Sigmoid colon (tissue), 7 donors: Measurements from ENCODE around the gene CHRND. TPM values are rescaled to one million over a fixed set of nuclear protein-coding genes. Genes with fewer than 3 reads are reported as not detected.

ENCODE experiments used
- DNase-seq: peaks from one replicate; pipeline ENCODE4 v3.0.0-alpha.2; 2019
- H3K27ac ChIP-seq, 4 donors: fragments of 200-600 bp; sonication (generic); one replicate each; pipeline ENCODE4 v1.5.1; 2016 to 2019; ENCODE audit warnings: mild to moderate bottlenecking in 1 of 4
- H3K27me3 ChIP-seq, 3 donors: fragments of 200-600 bp; sonication (generic); one replicate each; pipeline ENCODE4 v1.5.1; 2019; ENCODE audit warnings: mild to moderate bottlenecking in 1 of 3
- H3K36me3 ChIP-seq, 4 donors: fragments of 200-600 bp; sonication (generic); one replicate each; pipeline ENCODE4 v1.5.1; 2016 to 2019
- H3K4me1 ChIP-seq, 4 donors: fragments of 200-600 bp; sonication (generic); one replicate each; pipeline ENCODE4 v1.5.1; 2017 to 2019
- H3K4me3 ChIP-seq, 4 donors: fragments of 200-600 bp; sonication (generic); one replicate each; pipeline ENCODE4 v1.5.1; 2017 to 2019; ENCODE audit warnings: mild to moderate bottlenecking in 2 of 4, moderate library complexity in 1 of 4
- H3K9me3 ChIP-seq, 4 donors: fragments of 200-600 bp in 3 of 4; sonication (generic) in 3 of 4; one replicate each; pipeline versions ENCODE4 v1.5.1 to v1.6.1; 2013 to 2019
- CTCF ChIP-seq, 4 experiments: fragments of 450-650 bp in 3 of 4; fragments of 200-600 bp in 1 of 4; IDR thresholded peaks; one replicate each; pipeline ENCODE4 v1.5.1; 2016 to 2019; ENCODE audit warnings: antibody characterized with exemption in 4 of 4, mild to moderate bottlenecking in 3 of 4, moderate library complexity in 2 of 4
- EP300 ChIP-seq, 4 donors: sonication (generic); formaldehyde crosslinking; IDR thresholded peaks; one replicate each; pipeline ENCODE4 v1.6.1; 2017; ENCODE audit warnings: antibody characterized with exemption in 4 of 4
- POLR2A ChIP-seq, 2 donors: fragments of 450-650 bp; IDR thresholded peaks; one replicate each; pipeline ENCODE4 v1.6.1; 2016; ENCODE audit warnings: antibody characterized with exemption in 2 of 2, mild to moderate bottlenecking in 2 of 2, moderate library complexity in 2 of 2
- POLR2AphosphoS5 ChIP-seq, 4 donors: sonication (generic); formaldehyde crosslinking; IDR thresholded peaks; one replicate each; pipeline ENCODE4 v1.6.1; 2017; ENCODE audit warnings: antibody characterized with exemption in 4 of 4
- WGBS, 2 donors: extraction: QIAGEN DNeasy Blood & Tissue Kit; methylation state at CpG; one replicate each; pipeline ENCODE4 v1.1.7; 2013; 5-methylcytosine and 5-hydroxymethylcytosine counted together
- intact Hi-C: fragments of 100-400 bp; cut with DNase I; formaldehyde crosslinking; loops from one replicate; pipeline ENCODE4 v1.15.1; 2023
- polyA plus RNA-seq, 3 donors: library from polyadenylated mRNA; stranded (reverse); fragments of 200-250 nt; gene quantifications; one replicate each; pipeline ENCODE4 v1.2.3, GENCODE V29; 2013
- total RNA-seq, 4 donors: library from RNA; depleted of rRNA; stranded (reverse); fragments of >200 nt; gene quantifications; one replicate each; pipeline ENCODE4 v1.1.0, GENCODE V29; 2016
- donor health status: healthy with polysubstance abuse.
- donor health status: Bipolar disorder and iron deficiency.
- donor health status: healthy.

The CHRND gene
- total and polyA plus RNA-seq, 7 donors: not detected

GRCh38 chr2:232550354-232551249 lies 24.6 kb downstream of the CHRND start, which contains the start of the genes EIF4E2 and TIGD1:
EIF4E2 (plus strand) TSS chr2:232550689; CDS start chr2:232550725, 36 bp downstream.
TIGD1 (minus strand) TSS chr2:232550557; CDS start chr2:232549882, 675 bp downstream.
- 1% methylated on average over 81 of the region's 81 CpGs for WGBS, 2 donors
- Histone ChIP-seq H3K36me3 (peaks cover 0 to 3% (median 0%) of the 10 kb centered on the region in 4 donors), H3K9me3 (no peaks in the 10 kb centered on the region), H3K4me3 (peak within 1 kb of the TSS; percentile 66 to 96 (median 75)), H3K27me3 (no peaks in the 10 kb centered on the region), H3K4me1 (peaks cover 0 to 22% (median 18%) of the 10 kb centered on the region in 4 donors), H3K27ac (peak within 1 kb of the TSS; percentile 91 to 98 (median 94))
- intact Hi-C loops: no loop called here
- peak in 1 of 4 donors; percentile 20 for TF ChIP-seq EP300 (IDR thresholded peaks at IDR 0.05)
- TF ChIP-seq CTCF (IDR thresholded peaks at IDR 0.05): peak in 3 of 4 experiments; percentile 32 to 61 (median 35)
- TF ChIP-seq POLR2AphosphoS5 (IDR thresholded peaks at IDR 0.05): peak; percentile 69 to 87 (median 86)
- TF ChIP-seq POLR2A (IDR thresholded peaks at IDR 0.05): peak; percentile 41 to 64
- peak; percentile 96 for DNase-seq

- H3K4me1 ChIP-seq: peaks cover 0 to 22% (median 18%) of the 10 kb centered on the region in 4 donors
Observed at GRCh38 chr2:232551250-232551638, 25.3 kb downstream of the CHRND start.

GRCh38 chr2:232551776-232552175 lies 25.8 kb downstream of the CHRND start:
- 94 to 95% methylated on average over 4 of the region's 4 CpGs for WGBS, 2 donors
- Histone ChIP-seq H3K4me3 (peak overlapping the region in 2 of 4 donors; percentile 70 to 80), H3K9me3 (no peaks in the 10 kb centered on the region), H3K27ac (peak overlapping the region in 3 of 4 donors; percentile 91 to 98 (median 96)), H3K36me3 (peaks cover 0 to 11% (median 2%) of the 10 kb centered on the region in 4 donors), H3K4me1 (peaks cover 0 to 22% (median 18%) of the 10 kb centered on the region in 4 donors), H3K27me3 (no peaks in the 10 kb centered on the region)
- no peak for DNase-seq
- TF ChIP-seq POLR2AphosphoS5 (IDR thresholded peaks at IDR 0.05) (no peak), POLR2A (IDR thresholded peaks at IDR 0.05) (no peak), CTCF (IDR thresholded peaks at IDR 0.05) (no peak), EP300 (IDR thresholded peaks at IDR 0.05) (no peak)
- intact Hi-C loops: no loop called here

More at GRCh38 chr2:232551250-232551638, 25.3 kb downstream of the CHRND start:
- peak overlapping the region; percentile 66 to 96 (median 75) for H3K4me3 ChIP-seq
- no peak for DNase-seq
- H3K27ac ChIP-seq: peak overlapping the region; percentile 91 to 98 (median 94)
- intact Hi-C loops: no loop called here
- no peak for TF ChIP-seq POLR2AphosphoS5 (IDR thresholded peaks at IDR 0.05)
- TF ChIP-seq EP300 (IDR thresholded peaks at IDR 0.05): no peak
- no peak for TF ChIP-seq CTCF (IDR thresholded peaks at IDR 0.05)
- no peak for TF ChIP-seq POLR2A (IDR thresholded peaks at IDR 0.05)
- H3K36me3 ChIP-seq: peaks cover 0 to 5% (median 0%) of the 10 kb centered on the region in 4 donors
- 5 to 11% methylated on average over 7 of the region's 7 CpGs for WGBS, 2 donors
- no peaks in the 10 kb centered on the region for H3K9me3 ChIP-seq
- H3K27me3 ChIP-seq: no peaks in the 10 kb centered on the region

- WGBS, 2 donors: 80 to 87% methylated on average over 3 of the region's 3 CpGs
- Histone ChIP-seq H3K36me3 (peaks cover 9 to 54% (median 18%) of the 10 kb centered on the region in 4 donors), H3K27me3 (no peaks in the 10 kb centered on the region), H3K4me3 (no peak overlapping the region), H3K9me3 (no peaks in the 10 kb centered on the region), H3K4me1 (peaks cover 0 to 20% (median 12%) of the 10 kb centered on the region in 4 donors), H3K27ac (no peak overlapping the region)
- intact Hi-C loops: no loop called here
- DNase-seq: no peak
- TF ChIP-seq POLR2A (IDR thresholded peaks at IDR 0.05) (no peak), POLR2AphosphoS5 (IDR thresholded peaks at IDR 0.05) (no peak), CTCF (IDR thresholded peaks at IDR 0.05) (no peak), EP300 (IDR thresholded peaks at IDR 0.05) (no peak)
Observed at GRCh38 chr2:232556426-232556825, 30.5 kb downstream of the CHRND start.
